D721Med (cell line): Measurements from ENCODE around the gene RAB7A.

Experiments
- DNase-seq: peaks from one replicate; pipeline ENCODE4 v3.0.0; 2011; ENCODE audit warnings: low spot score; ENCODE audit not compliant: insufficient read length
- FAIRE-seq: peaks from 2 replicates; lab custom pipeline; 2011; peaks lifted over from hg19 to GRCh38; lab: Jason Lieb, UNC
- CTCF ChIP-seq: IDR thresholded peaks from 2 replicates; pipeline ENCODE4 v1.5.1; 2012; ENCODE audit warnings: mild to moderate bottlenecking, control low read depth; ENCODE audit not compliant: insufficient read depth; ENCODE audit errors: missing control alignments

RAB7A gene

DNA sequence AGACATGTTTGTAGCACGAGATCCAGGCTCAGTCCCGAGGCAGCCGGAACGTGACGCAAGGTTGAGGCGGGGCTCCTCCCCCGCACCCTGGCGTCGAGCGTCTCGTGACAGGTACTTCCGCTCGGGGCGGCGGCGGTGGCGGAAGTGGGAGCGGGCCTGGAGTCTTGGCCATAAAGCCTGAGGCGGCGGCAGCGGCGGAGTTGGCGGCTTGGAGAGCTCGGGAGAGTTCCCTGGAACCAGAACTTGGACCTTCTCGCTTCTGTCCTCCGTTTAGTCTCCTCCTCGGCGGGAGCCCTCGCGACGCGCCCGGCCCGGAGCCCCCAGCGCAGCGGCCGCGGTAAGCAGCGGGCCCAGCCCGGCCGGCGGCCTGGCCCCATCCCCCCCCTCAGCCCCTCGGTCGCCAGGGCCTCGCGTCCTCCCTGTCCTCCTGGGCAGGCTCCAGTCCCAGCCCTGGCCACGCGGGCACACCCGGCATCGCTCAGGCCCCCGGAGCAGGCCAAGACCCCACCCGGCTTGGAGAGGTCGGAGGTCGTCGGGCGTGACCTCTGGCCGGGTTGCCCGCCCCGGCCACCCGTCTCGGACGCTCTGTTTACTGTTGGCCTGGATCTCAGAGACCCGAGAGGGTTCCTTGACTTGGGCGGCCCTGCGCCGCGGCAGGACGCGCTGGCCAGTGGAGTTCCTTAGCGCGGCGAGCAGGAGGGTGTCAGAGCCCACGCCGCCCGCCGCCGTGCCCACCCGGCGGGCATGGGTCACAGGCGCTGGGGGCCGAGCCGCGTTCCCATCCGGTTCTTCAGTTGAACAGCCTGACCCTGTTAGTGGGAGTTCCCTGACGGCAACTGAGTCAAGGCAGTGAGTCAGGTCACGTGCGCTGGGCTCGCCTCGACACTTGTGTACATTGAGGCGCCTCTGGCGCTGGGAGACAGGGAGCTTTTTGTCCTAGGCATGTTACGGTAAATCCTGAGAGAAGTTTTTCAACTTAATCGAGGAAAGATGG lies at the start of gene RAB7A:
TSS of gene RAB7A (plus strand) at position 161 of the 994 bp plus-strand sequence. CDS start 69,185 bp downstream, outside the sequence.
- peak; percentile 90 for DNase-seq
- FAIRE-seq, result no peak
- no peak for TF ChIP-seq CTCF

- TF ChIP-seq CTCF, result no peak
- DNase-seq, result no peak
- no peak for FAIRE-seq
Observed at GRCh38 chr3:128679338-128679737, 46.6 kb upstream of the RAB7A start.

DNA sequence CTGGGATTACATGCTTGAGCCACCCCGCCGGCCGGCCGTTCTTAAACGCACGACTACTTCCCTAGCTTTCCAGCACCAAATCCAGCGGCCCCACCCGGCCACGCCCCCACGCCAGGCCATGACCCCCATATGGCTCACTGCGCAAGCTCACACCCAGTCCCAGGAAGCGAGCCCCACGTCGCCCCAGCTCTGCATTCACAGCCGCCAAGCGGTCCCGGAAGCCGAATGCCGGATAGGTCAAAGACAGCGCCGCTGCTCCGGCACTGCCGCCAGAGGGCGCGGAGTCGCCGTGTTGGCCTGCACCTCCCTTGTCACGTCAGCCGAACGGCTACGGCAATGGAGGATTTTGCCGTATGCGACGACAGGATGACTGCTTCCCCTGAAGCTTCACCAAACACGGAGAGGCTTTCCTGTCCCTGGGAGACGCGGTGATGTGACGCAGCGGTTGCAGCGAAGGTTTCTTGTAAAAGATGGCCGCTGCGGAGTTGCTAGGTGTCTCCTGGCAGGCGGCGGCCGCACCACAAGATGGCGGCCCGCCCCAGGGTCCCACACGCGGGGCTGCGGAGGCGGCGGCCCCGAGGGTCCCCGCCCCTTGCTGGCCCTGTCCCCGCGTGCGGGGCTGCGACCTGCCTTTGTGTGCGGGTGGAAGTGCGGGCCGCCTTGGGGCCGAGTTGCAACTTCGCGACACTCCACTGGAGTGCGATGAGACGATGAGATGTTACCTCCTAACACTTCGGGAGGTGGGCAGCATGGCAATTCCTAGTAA lies 45.2 kb upstream of the RAB7A start:
- FAIRE-seq, result no peak
- TF ChIP-seq CTCF, result peak; percentile 88
- peak; percentile 95 for DNase-seq

DNA sequence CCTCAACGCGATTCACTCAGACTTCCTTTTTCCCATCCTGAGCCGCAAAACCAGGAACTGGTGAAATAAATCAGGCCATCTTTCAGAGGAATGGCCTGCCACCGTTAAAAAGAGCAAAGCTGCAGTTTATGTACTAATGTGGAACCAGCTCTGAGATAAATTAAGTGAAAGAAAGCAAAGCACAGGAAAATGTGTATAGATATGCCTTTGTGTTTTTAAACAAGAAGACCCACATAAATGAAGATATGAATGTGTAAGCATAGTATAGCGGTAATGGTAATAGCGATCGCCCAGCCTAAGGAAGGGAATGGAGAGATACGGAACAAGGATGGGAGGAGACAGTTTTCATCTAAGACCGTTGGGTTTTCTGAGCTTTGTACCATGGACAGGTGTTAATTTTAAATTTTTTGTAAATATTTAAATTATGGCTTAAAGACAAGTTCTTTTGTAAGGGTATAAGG lies 44.6 kb upstream of the RAB7A start:
- DNase-seq (no peak), FAIRE-seq (no peak)
- no peak for TF ChIP-seq CTCF

DNA sequence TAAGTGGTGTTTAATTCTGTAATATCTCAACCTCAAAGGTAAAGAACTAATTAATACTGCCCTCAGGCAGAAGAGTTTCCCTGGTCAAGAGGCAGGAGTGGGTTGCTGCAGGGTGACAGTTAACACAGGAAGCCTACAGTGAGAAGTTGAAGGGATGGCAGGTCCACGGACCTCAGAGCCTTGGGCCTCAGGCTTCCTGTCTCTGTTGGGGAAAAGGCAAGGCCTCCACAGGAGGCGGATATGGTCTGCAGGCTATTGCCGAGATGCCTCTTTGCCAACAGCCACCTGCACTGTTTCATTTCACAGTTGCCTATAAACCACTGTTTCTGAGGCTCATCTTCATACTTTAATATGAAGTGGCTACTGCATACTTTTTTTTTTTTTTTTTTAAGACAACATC lies 42.0 kb upstream of the RAB7A start:
- DNase-seq (no peak), FAIRE-seq (no peak)
- no peak for TF ChIP-seq CTCF

- no peak for FAIRE-seq
- no peak for TF ChIP-seq CTCF
- DNase-seq, result no peak
Observed at GRCh38 chr3:128684986-128685726, 40.8 kb upstream of the RAB7A start.
